DOHH2 (cell line): Measurements from ENCODE around the gene KIAA1549.

Experiments
- CTCF ChIP-seq: fragments of 200-600 bp; sonication (generic); IDR thresholded peaks from one replicate; pipeline ENCODE4 v1.5.1; 2014; ENCODE audit warnings: antibody characterized with exemption, mild to moderate bottlenecking, low read depth, low read length; ENCODE audit not compliant: poor library complexity, severe bottlenecking
- EZH2phosphoT487 ChIP-seq: fragments of 200-600 bp; sonication (generic); IDR thresholded peaks from 2 replicates; pipeline ENCODE4 v1.6.1; 2017; ENCODE audit warnings: borderline replicate concordance, mild to moderate bottlenecking, antibody characterized with exemption, low read length, moderate library complexity, mixed read lengths

- no peak for TF ChIP-seq CTCF
- no peak for TF ChIP-seq EZH2phosphoT487
These were observed 41.1 kb upstream of the KIAA1549 start for GRCh38 chr7:139022286-139022685.
